B cell (primary cell): ENCODE data around the gene SEC16A. TPM values are rescaled to one million over a fixed set of nuclear protein-coding genes. Genes with fewer than 3 reads are reported as not detected.

ENCODE experiments used
- ATAC-seq: fragments of 200-7000 bp; cut with Tn5 transposase; one replicate; pipeline ENCODE4 v1.10.0; 2021; ENCODE audit warnings: low read depth, mild to moderate bottlenecking, moderate number of reproducible peaks, moderate library complexity
- CTCF ChIA-PET: fragments of 350-600 bp; sonication (Branson Sonifier 250); formaldehyde crosslinking; loops from one replicate; lab custom pipeline; 2021; ENCODE audit warnings: antibody characterized with exemption, inconsistent platforms; lab: Charles Lee
- POLR2A ChIA-PET: fragments of 350-600 bp; sonication (Branson Sonifier 250); formaldehyde crosslinking; loops from one replicate; lab custom pipeline; 2021; ENCODE audit warnings: antibody characterized with exemption; lab: Charles Lee
- DNase-seq: peaks from one replicate; pipeline ENCODE4 v3.0.0; 2013
- H2AFZ ChIP-seq: 2 replicates; pipeline ENCODE4 v1.6.1; 2012; ENCODE audit warnings: mild to moderate bottlenecking, low read depth, low read length; ENCODE audit not compliant: insufficient read depth, poor library complexity, severe bottlenecking
- H3K27ac ChIP-seq, 2 donors: 1 replicate in 1 of 2; 2 replicates in 1 of 2; pipeline ENCODE4 v1.5.1; 2012 to 2013; ENCODE audit warnings: low read length in 2 of 2, mild to moderate bottlenecking in 2 of 2, moderate library complexity in 1 of 2
- H3K27me3 ChIP-seq, 4 experiments: fragments of 200-600 bp in 1 of 4; sonication (generic) in 1 of 4; replicated peaks in 1 of 4; 1 replicate in 2 of 4; 2 replicates in 2 of 4; pipeline versions ENCODE4 v1.6.1 to v1.7.0; 2013 to 2016; ENCODE audit warnings: low read length in 3 of 4, mild to moderate bottlenecking in 2 of 4, mixed read lengths in 1 of 4, moderate library complexity in 1 of 4; ENCODE audit not compliant: insufficient read depth in 4 of 4, control insufficient read depth in 3 of 4; ENCODE audit errors: control extremely low read depth in 1 of 4
- H3K36me3 ChIP-seq, 2 experiments: replicated peaks in 1 of 2; 1 replicate in 1 of 2; 2 replicates in 1 of 2; pipeline versions ENCODE4 v1.6.1 to v1.7.1; 2013; ENCODE audit warnings: low read length in 1 of 2; ENCODE audit not compliant: insufficient read depth in 2 of 2, control insufficient read depth in 1 of 2; ENCODE audit errors: control extremely low read depth in 1 of 2, extremely low read depth in 1 of 2
- H3K4me1 ChIP-seq, 2 donors: fragments of 200-600 bp in 1 of 2; sonication (generic) in 1 of 2; 1 replicate in 1 of 2; 2 replicates in 1 of 2; pipeline versions ENCODE4 v1.5.1 to v1.6.1; 2013 to 2017; ENCODE audit warnings: low read length in 2 of 2; ENCODE audit not compliant: control insufficient read depth in 2 of 2, insufficient read depth in 2 of 2
- H3K4me2 ChIP-seq: replicated peaks from 2 replicates; pipeline ENCODE3; 2012; ENCODE audit warnings: mild to moderate bottlenecking, low read depth, low read length; ENCODE audit not compliant: poor library complexity, severe bottlenecking
- H3K4me3 ChIP-seq, 5 experiments: fragments of 200-600 bp in 1 of 5; sonication (generic) in 1 of 5; 1 replicate in 3 of 5; 2 replicates in 2 of 5; pipeline versions ENCODE4 v1.5.1 to v1.7.0; 2011 to 2016; ENCODE audit warnings: low read length in 4 of 5, mild to moderate bottlenecking in 4 of 5, low read depth in 2 of 5, control low read depth in 1 of 5, moderate library complexity in 1 of 5; ENCODE audit not compliant: insufficient read depth in 1 of 5; ENCODE audit errors: control extremely low read depth in 1 of 5, extremely low read depth in 1 of 5
- H3K79me2 ChIP-seq: fragments of 200-600 bp; sonication (generic); one replicate; pipeline ENCODE4 v1.6.0; 2016; ENCODE audit warnings: low read length; ENCODE audit not compliant: control insufficient read depth, insufficient read depth
- H3K9ac ChIP-seq: fragments of 200-600 bp; sonication (generic); 2 replicates; pipeline ENCODE4 v1.6.1; 2017; ENCODE audit warnings: mild to moderate bottlenecking, low read length, moderate library complexity
- H3K9me3 ChIP-seq, 3 donors: one replicate each; pipeline versions ENCODE4 v1.6.1 to v1.7.1; 2013; ENCODE audit warnings: low read length in 2 of 3; ENCODE audit not compliant: control insufficient read depth in 2 of 3, insufficient read depth in 1 of 3; ENCODE audit errors: control extremely low read depth in 1 of 3
- H4K20me1 ChIP-seq: 2 replicates; pipeline ENCODE4 v1.6.0; 2012; ENCODE audit warnings: mild to moderate bottlenecking, low read length; ENCODE audit not compliant: insufficient read depth, control insufficient read depth, poor library complexity, severe bottlenecking
- H3K27ac Mint-ChIP-seq: one replicate; pipeline ENCODE4 v1.8.0; 2021; ENCODE audit warnings: mixed read lengths
- H3K27me3 Mint-ChIP-seq: one replicate; pipeline ENCODE4 v1.8.0; 2021; ENCODE audit warnings: mixed read lengths
- H3K4me1 Mint-ChIP-seq: one replicate; pipeline ENCODE4 v1.8.0; 2021; ENCODE audit warnings: mixed read lengths
- H3K4me3 Mint-ChIP-seq: one replicate; pipeline ENCODE4 v1.8.0; 2021; ENCODE audit warnings: mixed read lengths
- H3K9me3 Mint-ChIP-seq: one replicate; pipeline ENCODE4 v1.8.0; 2022; ENCODE audit warnings: mixed read lengths; ENCODE audit not compliant: insufficient read depth
- EZH2 ChIP-seq: IDR thresholded peaks from 2 replicates; pipeline ENCODE4 v1.6.1; 2012; ENCODE audit warnings: borderline replicate concordance, low read depth, mild to moderate bottlenecking, moderate library complexity, low read length; ENCODE audit not compliant: insufficient read depth, poor library complexity, severe bottlenecking
- WGBS: methylation state at CpG from one replicate; pipeline ENCODE4 v1.1.5; 2013; ENCODE audit warnings: missing lambda C conversion rate; ENCODE audit not compliant: insufficient coverage; 5-methylcytosine and 5-hydroxymethylcytosine counted together
- intact Hi-C: fragments of 100-400 bp; cut with micrococcal nuclease; formaldehyde crosslinking; loops from one replicate; pipeline ENCODE4 v1.10.0; 2022
- polyA plus RNA-seq: library from polyadenylated mRNA; depleted of rRNA; stranded (reverse); fragments of >200 nt; gene quantifications from 2 replicates; pipeline ENCODE4 v1.2.3, GENCODE V29; 2012
- total RNA-seq, 2 donors: library from RNA; stranded (reverse); fragments of 120-200 nt in 1 of 2; gene quantifications; 1 replicate in 1 of 2; 2 replicates in 1 of 2; pipeline versions ENCODE4 v1.2.3 to v1.2.4, GENCODE V29; 2013 to 2022
- TF ChIP-seq, protein P1 (sequence below): fragments of 200-600 bp; IDR thresholded peaks from one replicate; pipeline ENCODE4 v1.8.0; 2022; ENCODE audit warnings: antibody characterized with exemption, mild to moderate bottlenecking

Gene SEC16A
- total and polyA plus RNA-seq, 2 donors (not counting 1 experiment from before 2014, with no cell fraction given), result 31.7 to 73.4 TPM

- CTCF ChIA-PET, result no interaction called here
- peaks cover 0 to 56% of the 10 kb centered on the region in 2 experiments for H3K36me3 ChIP-seq
- 96% methylated on average over 46 of the region's 46 CpGs for WGBS
These were observed 16.5 kb upstream of the SEC16A start for GRCh38 chr9:136499071-136499934.

More at GRCh38 chr9:136499071-136499934, 16.5 kb upstream of the SEC16A start:
- no peak overlapping the region for H3K27ac Mint-ChIP-seq
- no peak overlapping the region for H3K4me3 ChIP-seq
- intact Hi-C loops, result no loop called here
- no peak overlapping the region for H3K4me3 Mint-ChIP-seq
- no peak overlapping the region for H2AFZ ChIP-seq
- no peak overlapping the region for H3K4me2 ChIP-seq
- ATAC-seq (no peak), DNase-seq (no peak)
- TF ChIP-seq, protein P1, sequence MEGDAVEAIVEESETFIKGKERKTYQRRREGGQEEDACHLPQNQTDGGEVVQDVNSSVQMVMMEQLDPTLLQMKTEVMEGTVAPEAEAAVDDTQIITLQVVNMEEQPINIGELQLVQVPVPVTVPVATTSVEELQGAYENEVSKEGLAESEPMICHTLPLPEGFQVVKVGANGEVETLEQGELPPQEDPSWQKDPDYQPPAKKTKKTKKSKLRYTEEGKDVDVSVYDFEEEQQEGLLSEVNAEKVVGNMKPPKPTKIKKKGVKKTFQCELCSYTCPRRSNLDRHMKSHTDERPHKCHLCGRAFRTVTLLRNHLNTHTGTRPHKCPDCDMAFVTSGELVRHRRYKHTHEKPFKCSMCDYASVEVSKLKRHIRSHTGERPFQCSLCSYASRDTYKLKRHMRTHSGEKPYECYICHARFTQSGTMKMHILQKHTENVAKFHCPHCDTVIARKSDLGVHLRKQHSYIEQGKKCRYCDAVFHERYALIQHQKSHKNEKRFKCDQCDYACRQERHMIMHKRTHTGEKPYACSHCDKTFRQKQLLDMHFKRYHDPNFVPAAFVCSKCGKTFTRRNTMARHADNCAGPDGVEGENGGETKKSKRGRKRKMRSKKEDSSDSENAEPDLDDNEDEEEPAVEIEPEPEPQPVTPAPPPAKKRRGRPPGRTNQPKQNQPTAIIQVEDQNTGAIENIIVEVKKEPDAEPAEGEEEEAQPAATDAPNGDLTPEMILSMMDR, result no peak
- TF ChIP-seq EZH2, result no peak
- H3K27me3 ChIP-seq, result no peaks in the 10 kb centered on the region
- H3K4me1 ChIP-seq, result no peaks in the 10 kb centered on the region
- H3K9me3 ChIP-seq, result no peaks in the 10 kb centered on the region
- no peaks in the 10 kb centered on the region for H3K9me3 Mint-ChIP-seq
- H3K4me1 Mint-ChIP-seq, result no peaks in the 10 kb centered on the region
- H3K27me3 Mint-ChIP-seq, result no peaks in the 10 kb centered on the region
- POLR2A ChIA-PET, result no interaction called here
- peaks cover 24% of the 10 kb centered on the region for H4K20me1 ChIP-seq
- H3K9ac ChIP-seq, result no peak overlapping the region
- no peaks in the 10 kb centered on the region for H3K79me2 ChIP-seq
- no peak overlapping the region for H3K27ac ChIP-seq
